Mesenchymal stem cell (in vitro differentiated cells and primary cell): ENCODE measurements around the gene PRMT1.

Source experiments
- DNase-seq: peaks from one replicate; pipeline ENCODE4 v3.0.0-alpha.2; 2013
- H2AFZ ChIP-seq: one replicate; pipeline ENCODE4 v1.6.1; 2013; ENCODE audit warnings: low read depth, mild to moderate bottlenecking, control low read depth, inconsistent platforms, low read length, moderate library complexity
- H2AK5ac ChIP-seq: 2 replicates; pipeline ENCODE4 v1.6.1; 2013; ENCODE audit warnings: low read length, moderate library complexity, mild to moderate bottlenecking, inconsistent platforms; ENCODE audit not compliant: severe bottlenecking
- H2BK120ac ChIP-seq: one replicate; pipeline ENCODE4 v1.6.1; 2013; ENCODE audit warnings: low read depth, mild to moderate bottlenecking, inconsistent platforms, low read length, moderate library complexity
- H2BK12ac ChIP-seq, 2 experiments: one replicate each; pipeline ENCODE4 v1.6.1; 2013; ENCODE audit warnings: inconsistent platforms in 2 of 2, low read length in 2 of 2, mild to moderate bottlenecking in 2 of 2, moderate library complexity in 2 of 2, control low read depth in 1 of 2
- H2BK15ac ChIP-seq: one replicate; pipeline ENCODE4 v1.6.1; 2013; ENCODE audit warnings: mild to moderate bottlenecking, low read depth, inconsistent platforms; ENCODE audit not compliant: poor library complexity, severe bottlenecking
- H2BK5ac ChIP-seq: 2 replicates; pipeline ENCODE4 v1.6.1; 2013; ENCODE audit warnings: low read depth, mild to moderate bottlenecking, low read length, control low read depth, inconsistent platforms; ENCODE audit not compliant: poor library complexity, severe bottlenecking
- H3K14ac ChIP-seq, 2 experiments: one replicate each; pipeline ENCODE4 v1.6.1; 2013; ENCODE audit warnings: inconsistent platforms in 2 of 2, low read length in 2 of 2, control low read depth in 1 of 2, mild to moderate bottlenecking in 1 of 2, moderate library complexity in 1 of 2
- H3K18ac ChIP-seq, 2 experiments: one replicate each; pipeline ENCODE4 v1.6.1; 2013; ENCODE audit warnings: inconsistent platforms in 2 of 2, low read length in 2 of 2, control low read depth in 1 of 2, low read depth in 1 of 2, mild to moderate bottlenecking in 1 of 2
- H3K23ac ChIP-seq, 2 experiments: one replicate each; pipeline ENCODE4 v1.6.1; 2013; ENCODE audit warnings: inconsistent platforms in 2 of 2, low read length in 2 of 2, mild to moderate bottlenecking in 2 of 2, moderate library complexity in 2 of 2, control low read depth in 1 of 2
- H3K27ac ChIP-seq: 2 replicates; pipeline ENCODE4 v1.5.1; 2013; ENCODE audit warnings: mild to moderate bottlenecking, moderate library complexity, low read length, control low read depth, inconsistent platforms; ENCODE audit not compliant: poor library complexity, severe bottlenecking
- H3K27me3 ChIP-seq, 2 experiments: 2 replicates each; pipeline versions ENCODE4 v1.6.1 to v1.7.0; 2013; ENCODE audit warnings: low read length in 2 of 2, mild to moderate bottlenecking in 2 of 2, moderate library complexity in 2 of 2, control low read depth in 1 of 2, inconsistent platforms in 1 of 2; ENCODE audit not compliant: control insufficient read depth in 1 of 2, insufficient read depth in 1 of 2
- H3K36me3 ChIP-seq, 2 experiments: 2 replicates each; pipeline versions ENCODE4 v1.6.1 to v1.7.0; 2013; ENCODE audit warnings: low read length in 2 of 2, control low read depth in 1 of 2, inconsistent platforms in 1 of 2, low read depth in 1 of 2, mild to moderate bottlenecking in 1 of 2; ENCODE audit not compliant: insufficient read depth in 2 of 2, control insufficient read depth in 1 of 2
- H3K4ac ChIP-seq, 2 experiments: one replicate each; pipeline ENCODE4 v1.6.1; 2013; ENCODE audit warnings: inconsistent platforms in 2 of 2, low read length in 2 of 2, mild to moderate bottlenecking in 2 of 2, moderate library complexity in 2 of 2, control low read depth in 1 of 2, low read depth in 1 of 2
- H3K4me1 ChIP-seq: 2 replicates; pipeline ENCODE4 v1.6.1; 2013; ENCODE audit warnings: low read depth, low read length, control low read depth; ENCODE audit not compliant: control insufficient read depth, insufficient read depth
- H3K4me2 ChIP-seq: 2 replicates; pipeline ENCODE4 v1.6.1; 2013; ENCODE audit warnings: low read length, mild to moderate bottlenecking, inconsistent platforms; ENCODE audit not compliant: poor library complexity, severe bottlenecking
- H3K4me3 ChIP-seq, 2 experiments: 2 replicates each; pipeline versions ENCODE4 v1.5.1 to v1.7.0; 2013; ENCODE audit warnings: low read length in 2 of 2, mild to moderate bottlenecking in 2 of 2, control low read depth in 1 of 2, low read depth in 1 of 2; ENCODE audit not compliant: insufficient read depth in 1 of 2
- H3K79me1 ChIP-seq: replicated peaks from 2 replicates; pipeline ENCODE4 v1.6.1; 2013; ENCODE audit warnings: mild to moderate bottlenecking, control low read depth, low read length, inconsistent platforms; ENCODE audit not compliant: poor library complexity, severe bottlenecking
- H3K9ac ChIP-seq: 2 replicates; pipeline ENCODE4 v1.7.0; 2013; ENCODE audit warnings: mild to moderate bottlenecking, low read length, moderate library complexity
- H3K9me3 ChIP-seq: 2 replicates; pipeline ENCODE4 v1.7.0; 2013; ENCODE audit warnings: mild to moderate bottlenecking, low read length; ENCODE audit not compliant: control insufficient read depth
- H4K8ac ChIP-seq: one replicate; pipeline ENCODE4 v1.6.1; 2013; ENCODE audit warnings: inconsistent platforms, mild to moderate bottlenecking, low read length, moderate library complexity
- H4K91ac ChIP-seq: one replicate; pipeline ENCODE4 v1.6.1; 2013; ENCODE audit warnings: mild to moderate bottlenecking, low read length, inconsistent platforms
- WGBS: methylation state at CpG from one replicate; pipeline ENCODE4 v1.1.7; 2013; ENCODE audit warnings: mixed read lengths; 5-methylcytosine and 5-hydroxymethylcytosine counted together

Gene PRMT1

DNA sequence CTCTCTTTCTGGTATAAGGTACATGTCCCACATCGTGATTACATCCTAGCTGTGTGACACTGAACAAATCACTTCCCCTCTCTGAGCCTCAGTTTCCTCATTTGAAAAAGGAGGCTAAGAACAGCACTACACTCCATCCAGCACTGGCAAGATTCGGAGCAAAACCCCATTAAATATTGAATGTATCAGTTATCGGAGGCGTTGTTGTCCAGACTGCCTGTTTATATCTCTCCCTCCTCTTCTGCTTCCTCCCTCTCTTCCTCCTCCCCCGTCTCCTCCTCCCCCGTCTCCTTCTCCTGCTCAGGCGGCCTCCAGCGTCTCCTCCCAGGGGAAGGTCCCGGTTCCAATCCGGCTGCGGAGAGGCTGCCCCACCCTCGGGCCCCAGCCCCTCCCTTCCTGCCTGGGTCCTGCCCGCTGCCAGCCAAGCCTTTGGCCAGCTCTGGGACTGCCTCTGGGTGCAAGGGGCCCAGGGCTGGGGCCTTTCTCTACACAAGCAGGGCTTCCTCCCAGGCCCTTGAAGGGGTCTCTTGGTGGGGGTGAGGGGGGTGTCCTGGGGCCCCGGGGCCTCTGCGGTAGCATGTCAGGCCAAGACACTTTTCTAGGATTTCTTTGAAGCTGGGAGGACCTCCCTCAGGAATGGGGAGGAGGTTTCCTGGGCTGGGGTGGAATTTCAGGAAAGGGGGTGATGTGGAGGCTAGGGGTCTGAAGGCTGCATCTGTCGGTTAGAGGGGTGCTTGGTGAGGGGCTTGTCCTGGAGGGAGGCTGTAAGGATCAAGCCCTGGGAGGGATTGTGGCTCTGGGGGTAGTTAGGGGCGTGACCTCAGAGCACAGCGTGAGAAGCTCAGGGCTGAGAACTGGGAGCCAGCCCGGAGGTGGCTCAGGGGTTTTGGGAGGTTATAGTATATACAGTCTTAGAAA is 39.0 kb upstream of the PRMT1 start:
- H4K8ac ChIP-seq: peak overlapping the region; percentile 60
- peaks cover 1% of the 10 kb centered on the region for H3K79me1 ChIP-seq
- peak overlapping the region in 1 of 2 experiments; percentile 97 for H3K4me3 ChIP-seq
- peak; percentile 83 for DNase-seq
- peak overlapping the region; percentile 97 for H3K9ac ChIP-seq
- H3K4me2 ChIP-seq: peak overlapping the region; percentile 64
- peak overlapping the region; percentile 81 to 94 for H3K18ac ChIP-seq
- H3K9me3 ChIP-seq: no peaks in the 10 kb centered on the region
- H2BK12ac ChIP-seq: peak overlapping the region; percentile 51 to 81
- H2BK5ac ChIP-seq: peak overlapping the region; percentile 71
- H2BK120ac ChIP-seq: peak overlapping the region; percentile 93
- H3K4ac ChIP-seq: peak overlapping the region; percentile 49 to 89
- H4K91ac ChIP-seq: peak overlapping the region; percentile 88
- H2AK5ac ChIP-seq: peak overlapping the region; percentile 28
- 11% methylated on average over 19 of the region's 19 CpGs for WGBS
- no peaks in the 10 kb centered on the region for H3K27me3 ChIP-seq
- peak overlapping the region; percentile 64 for H3K27ac ChIP-seq
- H3K4me1 ChIP-seq: peaks cover 32% of the 10 kb centered on the region
- peaks cover 17 to 19% of the 10 kb centered on the region in 2 experiments for H3K36me3 ChIP-seq
- H2BK15ac ChIP-seq: peak overlapping the region; percentile 75
- H3K14ac ChIP-seq: peak overlapping the region in 1 of 2 experiments; percentile 61
- no peak overlapping the region for H2AFZ ChIP-seq
- peak overlapping the region in 1 of 2 experiments; percentile 38 for H3K23ac ChIP-seq

DNA sequence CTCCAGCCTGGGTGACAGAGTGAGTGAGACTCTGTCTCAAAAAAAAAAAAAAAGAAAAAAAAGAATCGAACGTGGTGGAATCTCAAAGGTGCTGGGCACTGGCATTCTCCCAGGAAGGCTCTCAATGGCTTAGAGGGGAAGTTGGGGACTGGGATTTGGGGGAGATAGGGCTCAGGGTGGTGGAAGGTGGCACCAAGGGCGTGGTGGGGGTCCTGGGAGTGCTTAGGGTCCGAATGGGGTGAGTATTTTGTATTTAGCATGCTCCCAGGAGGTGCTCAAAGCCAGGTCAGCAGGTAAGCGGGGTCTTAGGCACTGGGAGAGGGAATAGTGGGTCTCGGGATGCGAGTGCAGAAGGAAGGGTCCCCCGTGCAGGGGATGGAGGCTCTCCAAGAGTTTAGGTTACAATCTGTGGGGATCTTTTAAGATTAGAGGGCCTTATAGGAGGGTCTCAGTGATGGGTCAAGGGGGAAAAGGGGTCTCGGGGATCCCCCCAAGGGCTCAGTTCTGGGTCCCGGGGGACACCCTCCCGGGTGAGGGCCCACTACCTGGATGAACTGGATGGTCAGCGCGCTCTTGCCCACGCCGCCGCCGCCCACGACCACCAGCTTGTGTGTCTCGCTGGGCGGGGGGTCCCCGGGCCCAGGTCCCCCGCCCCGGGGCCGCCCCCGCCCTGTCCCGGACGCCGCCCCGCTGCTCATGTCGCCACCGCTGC is 37.5 kb upstream of the PRMT1 start:
- Histone ChIP-seq H3K79me1 (peaks cover 1% of the 10 kb centered on the region), H4K8ac (no peak overlapping the region), H3K36me3 (peaks cover 19 to 22% of the 10 kb centered on the region in 2 experiments), H2BK15ac (peak overlapping the region; percentile 97), H2AFZ (no peak overlapping the region), H3K9me3 (no peaks in the 10 kb centered on the region), H3K14ac (peak overlapping the region in 1 of 2 experiments; percentile 86), H3K4me2 (peak overlapping the region; percentile 97), H2BK12ac (peak overlapping the region; percentile 29 to 33), H4K91ac (peak overlapping the region; percentile 71), H2BK5ac (peak overlapping the region; percentile 12), H3K9ac (peak overlapping the region; percentile 97), H3K27me3 (no peaks in the 10 kb centered on the region), H2BK120ac (peak overlapping the region; percentile 76), H3K4me1 (peaks cover 37% of the 10 kb centered on the region), H3K23ac (peak overlapping the region; percentile 16 to 94), H2AK5ac (peak overlapping the region; percentile 19), H3K4ac (peak overlapping the region; percentile 77 to 87), H3K18ac (peak overlapping the region; percentile 17 to 92), H3K27ac (peak overlapping the region; percentile 76), H3K4me3 (peak overlapping the region; percentile 67 to 97)
- DNase-seq: peak; percentile 29
- 4% methylated on average over 31 of the region's 31 CpGs for WGBS

DNA sequence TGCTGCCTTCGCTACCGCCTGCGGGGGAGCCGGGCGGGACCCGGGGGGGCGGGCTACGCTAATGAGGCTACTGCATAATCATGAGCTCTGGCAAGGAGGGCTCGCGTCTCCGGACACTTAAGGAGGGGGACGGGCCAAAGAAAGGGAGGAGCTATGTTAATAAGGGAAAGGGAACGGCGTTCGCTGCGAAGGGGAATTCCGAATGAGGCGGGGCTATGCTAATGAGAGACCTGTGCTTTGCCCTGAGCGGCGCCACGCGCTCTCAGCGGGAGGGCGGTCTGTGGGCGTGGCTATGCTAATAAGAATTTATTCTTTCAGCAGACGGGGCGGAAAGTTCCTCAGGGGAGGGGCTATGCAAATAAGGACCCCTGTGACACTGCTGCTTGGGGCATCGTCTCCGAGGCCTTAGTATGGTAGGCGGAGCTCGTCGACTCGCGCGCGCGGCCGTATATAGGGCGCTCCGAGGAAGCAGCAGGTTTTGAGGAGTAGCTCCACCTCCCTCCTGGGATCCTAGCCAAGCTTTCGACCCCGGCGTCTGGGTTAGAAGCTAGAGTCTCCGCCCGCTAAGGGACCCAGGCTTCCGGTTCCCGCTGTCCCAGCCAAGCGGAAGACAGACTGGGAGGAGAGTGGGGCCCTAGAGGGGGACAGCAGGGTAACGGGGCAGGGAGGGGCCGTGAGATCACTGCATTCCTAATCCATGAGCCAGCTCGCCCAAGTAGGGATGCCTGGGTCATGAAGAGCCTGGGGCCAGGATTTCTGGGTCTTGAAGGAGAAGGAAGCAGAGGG is 36.8 kb upstream of the PRMT1 start, which contains the start of gene RRAS:
RRAS (minus strand) TSS at position 31 of the 786 bp plus-strand sequence. CDS start 45 bp downstream, outside the sequence.
- peak; percentile 100 for DNase-seq
- H3K14ac ChIP-seq: peak within 1 kb of the TSS in 1 of 2 experiments; percentile 86
- peak within 1 kb of the TSS; percentile 100 for H2BK5ac ChIP-seq
- H4K8ac ChIP-seq: peak within 1 kb of the TSS; percentile 87
- peak within 1 kb of the TSS; percentile 16 to 94 for H3K23ac ChIP-seq
- peak within 1 kb of the TSS; percentile 97 for H2BK120ac ChIP-seq
- H3K27me3 ChIP-seq: no peaks in the 10 kb centered on the region
- peak within 1 kb of the TSS; percentile 97 for H3K4me2 ChIP-seq
- H2BK15ac ChIP-seq: peak within 1 kb of the TSS; percentile 97
- H4K91ac ChIP-seq: peak within 1 kb of the TSS; percentile 97
- H3K27ac ChIP-seq: peak within 1 kb of the TSS; percentile 100
- H3K9me3 ChIP-seq: no peaks in the 10 kb centered on the region
- peak within 1 kb of the TSS; percentile 92 to 97 for H3K18ac ChIP-seq
- peak within 1 kb of the TSS; percentile 100 for H2AK5ac ChIP-seq
- peaks cover 23 to 24% of the 10 kb centered on the region in 2 experiments for H3K36me3 ChIP-seq
- H3K4me1 ChIP-seq: peaks cover 41% of the 10 kb centered on the region
- no peak within 1 kb of the TSS for H2AFZ ChIP-seq
- peaks cover 1% of the 10 kb centered on the region for H3K79me1 ChIP-seq
- H3K9ac ChIP-seq: peak within 1 kb of the TSS; percentile 100
- WGBS: under 1% methylated on average over 51 of the region's 51 CpGs
- H3K4ac ChIP-seq: peak within 1 kb of the TSS; percentile 88 to 100
- H2BK12ac ChIP-seq: peak within 1 kb of the TSS; percentile 75 to 79
- peak within 1 kb of the TSS; percentile 67 to 97 for H3K4me3 ChIP-seq
